GM18502 (cell line): ENCODE measurements around the gene VPS9D1.
A peak's percentile ranks its signal among the peaks of the same experiment; 100 is the strongest.

Source experiments
- ATAC-seq: cut with Tn5 transposase; IDR thresholded peaks from one replicate; pipeline ENCODE4 v1.9.1; 2021; ENCODE audit warnings: mild to moderate bottlenecking; ENCODE audit not compliant: unreplicated experiment, poor library complexity

The VPS9D1 gene

DNA sequence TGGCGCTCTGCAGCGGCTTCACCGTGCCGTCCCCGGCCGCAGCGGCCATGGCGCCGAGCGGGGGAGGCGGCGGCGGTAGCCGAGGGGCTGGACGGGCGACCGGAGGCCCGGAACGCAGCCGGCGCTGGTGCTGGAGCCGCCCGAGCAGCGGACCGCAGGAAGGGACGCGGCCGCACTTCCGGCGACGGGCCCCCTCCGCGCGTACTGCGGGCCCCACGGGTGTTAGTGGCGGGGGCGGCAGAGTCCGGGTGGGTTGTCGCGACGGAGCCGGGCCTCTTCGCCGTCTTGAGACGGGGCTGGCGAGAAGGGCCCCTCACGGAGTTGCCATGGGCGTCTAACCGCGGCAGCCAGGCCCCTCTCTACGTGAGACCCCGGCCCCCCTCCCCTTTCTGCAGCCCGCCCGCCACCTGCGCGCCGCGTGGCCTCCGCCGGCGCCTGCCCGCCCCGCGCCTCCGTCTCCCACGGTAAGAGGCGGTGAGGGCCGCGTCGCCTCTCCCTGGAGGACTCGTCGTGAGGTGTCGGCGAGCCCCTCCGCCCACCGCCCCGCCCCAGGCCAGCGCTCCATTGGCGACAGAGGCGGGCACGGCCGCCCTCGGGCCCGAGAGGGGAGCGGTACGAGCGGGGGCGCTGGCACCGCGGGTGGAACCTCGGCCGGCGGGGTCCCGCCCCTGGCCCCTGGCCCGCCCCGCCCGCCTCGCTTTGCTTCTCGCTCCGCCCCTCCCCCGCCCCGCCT lies at the start of gene VPS9D1, which contains the start of gene ZNF276:
Gene VPS9D1 (minus strand): TSS at position 86 of the 733 bp plus-strand sequence. CDS start 37 bp downstream, at position 49.
Gene ZNF276 (plus strand): TSS at position 725 of the 733 bp plus-strand sequence. CDS start 104 bp downstream, outside the sequence.
- peak; percentile 53 for ATAC-seq

GRCh38 chr16:89770367-89770766 lies 49.7 kb upstream of the VPS9D1 start:
- ATAC-seq = no peak

DNA sequence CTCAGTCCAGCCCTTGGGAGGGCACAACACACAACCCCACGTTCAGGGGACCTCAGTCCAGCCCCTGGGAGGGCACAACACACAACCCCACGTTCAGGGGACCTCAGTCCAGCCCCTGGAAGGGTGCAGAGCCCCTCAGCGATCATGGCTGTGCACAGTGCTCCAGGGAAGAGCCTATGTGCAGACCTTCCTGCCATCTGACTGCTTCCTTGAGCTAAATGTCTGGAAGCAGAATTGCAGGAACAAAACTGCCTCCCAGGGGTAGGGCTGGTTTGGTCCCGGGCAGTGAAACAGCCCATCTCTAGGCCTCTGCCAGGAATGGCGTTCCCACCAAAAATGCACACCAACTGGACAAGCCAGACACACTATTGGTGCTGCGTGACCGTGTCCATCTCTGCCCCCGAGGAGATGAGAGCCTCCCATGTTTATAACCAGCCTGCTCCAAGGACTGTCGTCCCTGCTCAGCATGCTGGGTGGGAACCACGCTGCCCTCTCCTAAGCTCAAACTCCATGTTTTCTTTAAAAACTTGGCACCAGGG lies 44.7 kb upstream of the VPS9D1 start:
- no peak for ATAC-seq

- peak; percentile 88 for ATAC-seq
Observed at GRCh38 chr16:89764711-89765201, 44.1 kb upstream of the VPS9D1 start.

GRCh38 chr16:89761304-89761922 lies 40.7 kb upstream of the VPS9D1 start:
- ATAC-seq = no peak

- ATAC-seq = no peak
Observed at GRCh38 chr16:89759746-89760340, 39.1 kb upstream of the VPS9D1 start.

GRCh38 chr16:89749637-89750036 lies 28.9 kb upstream of the VPS9D1 start:
- no peak for ATAC-seq

- ATAC-seq = no peak
Observed at GRCh38 chr16:89748921-89749320, 28.2 kb upstream of the VPS9D1 start.

GRCh38 chr16:89748076-89748475 lies 27.4 kb upstream of the VPS9D1 start:
- no peak for ATAC-seq

DNA sequence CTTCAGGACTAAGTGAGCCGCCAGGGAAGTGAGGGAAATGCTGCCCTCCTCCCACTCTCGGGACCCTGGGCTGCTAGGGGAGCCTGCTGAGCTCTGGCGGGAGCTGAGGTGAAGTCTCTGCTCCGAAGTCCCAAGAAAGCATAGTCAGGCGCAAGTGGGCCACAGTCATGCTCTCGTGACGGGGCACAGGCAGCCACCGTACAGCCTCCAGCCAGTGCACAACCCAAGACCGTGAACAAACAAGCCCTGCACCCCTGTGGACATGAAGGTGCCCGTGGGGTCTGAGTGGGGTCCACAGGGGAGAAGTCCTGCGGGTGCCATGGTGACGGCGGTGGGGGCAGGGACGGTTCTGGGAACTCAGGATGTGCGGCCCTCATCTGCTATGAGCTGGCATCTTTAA lies 25.3 kb upstream of the VPS9D1 start:
- no peak for ATAC-seq

GRCh38 chr16:89744813-89745212 lies 24.1 kb upstream of the VPS9D1 start:
- ATAC-seq = no peak

- ATAC-seq = no peak
Observed at GRCh38 chr16:89742948-89743347, 22.2 kb upstream of the VPS9D1 start.

DNA sequence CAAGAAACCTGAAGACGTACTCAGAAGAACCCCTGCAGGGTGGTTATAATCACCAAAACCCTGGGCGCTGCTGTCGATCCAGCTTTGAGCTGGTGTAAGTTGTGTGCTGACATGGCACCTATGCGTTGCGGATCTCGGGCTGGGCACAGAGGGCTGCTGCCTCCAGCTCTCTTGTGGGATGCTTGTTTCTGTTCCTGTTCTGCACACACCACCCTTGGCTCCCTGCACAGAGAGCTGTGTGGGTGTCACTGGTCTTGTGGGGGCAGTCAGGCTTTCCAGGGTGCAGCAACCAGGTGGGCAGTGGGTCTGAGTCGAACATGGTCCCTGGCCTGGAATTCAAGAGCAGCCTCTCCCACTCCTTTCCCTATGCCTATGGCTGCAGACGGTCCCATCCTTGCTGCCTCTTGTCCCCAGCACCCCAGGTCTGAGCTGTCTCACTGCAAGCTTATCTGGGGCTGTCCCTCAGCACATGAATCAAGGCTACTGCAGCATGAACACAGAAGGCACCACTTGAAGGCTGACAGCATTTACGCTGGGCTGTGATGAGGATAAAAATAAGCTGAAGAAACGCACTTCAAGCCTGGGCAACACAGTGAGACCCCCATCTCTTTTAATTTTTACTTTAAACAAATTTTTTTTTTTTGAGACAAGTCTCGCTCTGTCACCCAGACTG lies 20.8 kb upstream of the VPS9D1 start:
- ATAC-seq = no peak

DNA sequence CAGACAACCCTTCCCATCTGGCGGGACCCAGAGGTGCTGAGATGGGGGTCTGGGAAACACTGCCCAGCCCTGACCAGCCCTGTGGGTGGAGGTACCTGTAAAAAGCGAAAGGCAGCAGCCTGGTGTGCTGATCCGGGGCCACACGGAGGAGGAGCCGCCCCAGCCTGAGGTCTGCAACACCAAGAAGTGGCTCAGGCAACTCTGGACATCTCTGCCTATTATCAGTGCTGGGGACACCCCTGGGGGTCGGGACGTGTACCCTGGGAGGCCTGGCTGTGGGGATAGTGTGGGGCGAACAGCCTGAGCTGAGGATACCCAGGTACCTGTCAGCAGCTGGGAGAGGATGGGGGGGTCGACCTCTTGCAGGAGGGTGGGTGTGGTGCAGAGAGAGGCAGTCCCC lies 18.7 kb upstream of the VPS9D1 start:
- ATAC-seq = no peak

DNA sequence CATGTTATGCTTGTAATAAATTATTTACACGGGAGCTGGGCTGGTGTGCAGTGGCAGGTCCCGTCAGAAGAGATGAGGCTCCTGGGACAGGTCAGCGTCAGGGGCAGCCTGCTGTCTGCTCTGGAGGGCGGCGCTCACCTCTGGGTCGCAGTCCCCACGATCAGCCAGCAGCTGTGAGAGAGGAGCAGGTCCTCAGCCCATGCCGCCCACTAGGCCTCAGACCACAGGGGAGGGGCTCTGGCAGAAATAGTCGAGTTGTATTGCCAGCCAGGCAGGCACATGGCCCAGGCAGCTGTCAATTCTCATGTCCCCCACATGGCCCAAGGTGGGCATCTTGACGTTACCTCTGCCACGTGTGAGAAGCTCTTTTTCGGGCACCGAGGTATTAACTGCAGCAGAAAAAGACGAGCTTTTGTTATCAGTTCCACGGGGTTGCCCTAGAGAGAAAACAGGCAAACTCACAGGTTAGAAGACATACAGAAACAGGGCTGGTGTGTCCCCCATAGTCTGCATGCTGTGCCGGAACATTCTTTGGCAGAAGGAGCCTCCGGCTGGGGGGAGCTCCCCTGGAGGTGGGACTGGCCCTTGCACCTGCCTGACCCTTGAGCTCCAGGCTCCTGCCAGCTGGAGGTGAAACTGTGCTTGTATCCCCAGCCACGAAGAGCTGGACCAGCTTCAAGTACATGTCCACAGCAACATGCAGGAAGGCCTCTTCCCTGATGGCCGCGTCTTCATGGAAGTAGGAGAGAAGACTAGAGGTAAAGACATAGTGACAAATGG lies 18.0 kb upstream of the VPS9D1 start:
- no peak for ATAC-seq

- ATAC-seq = no peak
Observed at GRCh38 chr16:89738072-89738377, 17.3 kb upstream of the VPS9D1 start.

DNA sequence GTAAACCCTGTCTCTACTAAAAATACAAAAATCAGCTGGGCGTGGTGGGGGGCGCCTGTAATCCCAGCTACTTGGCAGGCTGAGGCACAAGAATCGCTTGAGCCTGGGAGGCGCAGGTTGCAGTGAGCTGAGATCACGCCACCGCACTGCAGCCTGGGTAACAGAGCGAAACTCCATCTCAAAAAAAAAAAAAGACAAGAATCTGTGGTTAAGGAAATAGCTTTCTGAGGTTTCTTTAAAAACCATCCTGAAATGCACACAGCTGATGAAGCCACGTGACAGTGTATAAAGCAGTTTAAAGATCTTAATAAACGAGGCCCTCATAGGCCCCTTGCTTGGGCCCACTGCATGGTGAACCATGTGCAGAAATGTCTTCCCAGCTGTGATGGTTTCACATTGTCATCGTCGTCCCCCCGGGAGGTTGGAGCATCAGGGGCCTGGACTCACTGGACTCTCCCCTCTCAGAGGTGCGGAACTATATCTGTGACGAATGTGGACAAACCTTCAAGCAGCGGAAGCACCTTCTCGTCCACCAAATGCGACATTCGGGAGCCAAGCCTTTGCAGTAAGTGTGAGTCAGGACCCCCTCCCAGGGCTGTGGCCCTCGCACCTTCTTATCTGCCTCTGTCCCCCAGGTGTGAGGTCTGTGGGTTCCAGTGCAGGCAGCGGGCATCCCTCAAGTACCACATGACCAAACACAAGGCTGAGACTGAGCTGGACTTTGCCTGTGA lies 16.8 kb upstream of the VPS9D1 start:
- no peak for ATAC-seq

- ATAC-seq = no peak
Observed at GRCh38 chr16:89736554-89736953, 15.9 kb upstream of the VPS9D1 start.

- no peak for ATAC-seq
Observed at GRCh38 chr16:89733792-89734191, 13.1 kb upstream of the VPS9D1 start.
